Sigmoid colon (tissue), 7 donors: ENCODE data around the gene DIRAS1. TPM values are rescaled to one million over a fixed set of nuclear protein-coding genes. Genes with fewer than 3 reads are reported as not detected.

Experiments used
- DNase-seq: peaks from one replicate; pipeline ENCODE4 v3.0.0-alpha.2; 2019
- H3K27ac ChIP-seq, 4 donors: fragments of 200-600 bp; sonication (generic); one replicate each; pipeline ENCODE4 v1.5.1; 2016 to 2019; ENCODE audit warnings: mild to moderate bottlenecking in 1 of 4
- H3K27me3 ChIP-seq, 3 donors: fragments of 200-600 bp; sonication (generic); one replicate each; pipeline ENCODE4 v1.5.1; 2019; ENCODE audit warnings: mild to moderate bottlenecking in 1 of 3
- H3K36me3 ChIP-seq, 4 donors: fragments of 200-600 bp; sonication (generic); one replicate each; pipeline ENCODE4 v1.5.1; 2016 to 2019
- H3K4me1 ChIP-seq, 4 donors: fragments of 200-600 bp; sonication (generic); one replicate each; pipeline ENCODE4 v1.5.1; 2017 to 2019
- H3K4me3 ChIP-seq, 4 donors: fragments of 200-600 bp; sonication (generic); one replicate each; pipeline ENCODE4 v1.5.1; 2017 to 2019; ENCODE audit warnings: mild to moderate bottlenecking in 2 of 4, moderate library complexity in 1 of 4
- H3K9me3 ChIP-seq, 4 donors: fragments of 200-600 bp in 3 of 4; sonication (generic) in 3 of 4; one replicate each; pipeline versions ENCODE4 v1.5.1 to v1.6.1; 2013 to 2019
- EP300 ChIP-seq, 4 donors: sonication (generic); formaldehyde crosslinking; IDR thresholded peaks; one replicate each; pipeline ENCODE4 v1.6.1; 2017; ENCODE audit warnings: antibody characterized with exemption in 4 of 4
- POLR2A ChIP-seq, 2 donors: fragments of 450-650 bp; IDR thresholded peaks; one replicate each; pipeline ENCODE4 v1.6.1; 2016; ENCODE audit warnings: antibody characterized with exemption in 2 of 2, mild to moderate bottlenecking in 2 of 2, moderate library complexity in 2 of 2
- POLR2AphosphoS5 ChIP-seq, 4 donors: sonication (generic); formaldehyde crosslinking; IDR thresholded peaks; one replicate each; pipeline ENCODE4 v1.6.1; 2017; ENCODE audit warnings: antibody characterized with exemption in 4 of 4
- WGBS, 2 donors: extraction: QIAGEN DNeasy Blood & Tissue Kit; methylation state at CpG; one replicate each; pipeline ENCODE4 v1.1.7; 2013; 5-methylcytosine and 5-hydroxymethylcytosine counted together
- intact Hi-C: fragments of 100-400 bp; cut with DNase I; formaldehyde crosslinking; loops from one replicate; pipeline ENCODE4 v1.15.1; 2023
- polyA plus RNA-seq, 3 donors: library from polyadenylated mRNA; stranded (reverse); fragments of 200-250 nt; gene quantifications; one replicate each; pipeline ENCODE4 v1.2.3, GENCODE V29; 2013
- total RNA-seq, 4 donors: library from RNA; depleted of rRNA; stranded (reverse); fragments of >200 nt; gene quantifications; one replicate each; pipeline ENCODE4 v1.1.0, GENCODE V29; 2016
- TF ChIP-seq, protein P1 (sequence below), 4 experiments: fragments of 450-650 bp in 3 of 4; fragments of 200-600 bp in 1 of 4; IDR thresholded peaks; one replicate each; pipeline ENCODE4 v1.5.1; 2016 to 2019; ENCODE audit warnings: antibody characterized with exemption in 4 of 4, mild to moderate bottlenecking in 3 of 4, moderate library complexity in 2 of 4
- donor health status: healthy with polysubstance abuse.
- donor health status: Bipolar disorder and iron deficiency.
- donor health status: healthy.

Gene DIRAS1
- total and polyA plus RNA-seq, 7 donors: 0.33 to 2.2 (median 1.4) TPM

DNA sequence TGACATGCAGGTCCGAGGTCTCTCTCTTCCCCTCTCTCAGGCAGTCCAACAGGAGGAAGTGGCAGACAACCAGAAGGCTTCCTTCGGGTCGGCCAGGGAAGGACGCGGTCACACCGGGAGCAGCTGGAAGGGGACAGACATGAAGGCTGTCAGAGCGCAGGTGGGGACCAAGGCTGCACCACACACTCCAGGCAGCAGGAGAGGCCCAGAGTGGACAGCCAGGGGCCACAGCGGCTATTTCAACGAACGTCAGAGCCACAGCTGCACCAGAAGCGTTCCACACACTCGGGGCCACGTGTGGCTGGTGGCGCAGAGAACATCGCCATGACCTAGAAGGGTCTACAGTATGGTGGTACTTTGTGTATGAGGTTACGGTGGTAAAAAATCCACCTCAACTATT is 34.6 kb upstream of the DIRAS1 start:
- H3K27ac ChIP-seq: no peak overlapping the region
- H3K4me1 ChIP-seq: no peaks in the 10 kb centered on the region
- H3K27me3 ChIP-seq: no peaks in the 10 kb centered on the region
- 94% methylated on average over 16 of the region's 16 CpGs for WGBS, 2 donors
- H3K9me3 ChIP-seq: no peaks in the 10 kb centered on the region
- no peak for DNase-seq
- H3K36me3 ChIP-seq: peaks cover 27 to 62% (median 40%) of the 10 kb centered on the region in 4 donors
- intact Hi-C loops: no loop called here
- no peak overlapping the region for H3K4me3 ChIP-seq
- TF ChIP-seq POLR2A (IDR thresholded peaks at IDR 0.05) (no peak), POLR2AphosphoS5 (IDR thresholded peaks at IDR 0.05) (no peak), EP300 (IDR thresholded peaks at IDR 0.05) (no peak)
- TF ChIP-seq, protein P1, sequence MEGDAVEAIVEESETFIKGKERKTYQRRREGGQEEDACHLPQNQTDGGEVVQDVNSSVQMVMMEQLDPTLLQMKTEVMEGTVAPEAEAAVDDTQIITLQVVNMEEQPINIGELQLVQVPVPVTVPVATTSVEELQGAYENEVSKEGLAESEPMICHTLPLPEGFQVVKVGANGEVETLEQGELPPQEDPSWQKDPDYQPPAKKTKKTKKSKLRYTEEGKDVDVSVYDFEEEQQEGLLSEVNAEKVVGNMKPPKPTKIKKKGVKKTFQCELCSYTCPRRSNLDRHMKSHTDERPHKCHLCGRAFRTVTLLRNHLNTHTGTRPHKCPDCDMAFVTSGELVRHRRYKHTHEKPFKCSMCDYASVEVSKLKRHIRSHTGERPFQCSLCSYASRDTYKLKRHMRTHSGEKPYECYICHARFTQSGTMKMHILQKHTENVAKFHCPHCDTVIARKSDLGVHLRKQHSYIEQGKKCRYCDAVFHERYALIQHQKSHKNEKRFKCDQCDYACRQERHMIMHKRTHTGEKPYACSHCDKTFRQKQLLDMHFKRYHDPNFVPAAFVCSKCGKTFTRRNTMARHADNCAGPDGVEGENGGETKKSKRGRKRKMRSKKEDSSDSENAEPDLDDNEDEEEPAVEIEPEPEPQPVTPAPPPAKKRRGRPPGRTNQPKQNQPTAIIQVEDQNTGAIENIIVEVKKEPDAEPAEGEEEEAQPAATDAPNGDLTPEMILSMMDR (IDR thresholded peaks at IDR 0.05): no peak

DNA sequence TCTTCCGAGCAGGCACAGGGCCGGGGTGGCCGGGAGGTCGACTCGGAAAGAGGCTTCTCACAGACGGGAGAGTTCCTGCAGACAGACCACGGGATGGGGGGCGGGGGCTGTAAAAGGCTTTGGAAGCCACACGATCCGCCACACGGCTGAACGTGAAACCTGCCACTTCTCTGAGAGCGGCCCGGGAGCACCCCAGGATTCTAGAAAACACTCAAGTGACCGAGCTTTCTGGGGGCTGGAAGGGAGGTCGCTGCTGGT is 34.2 kb upstream of the DIRAS1 start:
- intact Hi-C loops: no loop called here
- Histone ChIP-seq H3K36me3 (peaks cover 25 to 58% (median 36%) of the 10 kb centered on the region in 4 donors), H3K27me3 (no peaks in the 10 kb centered on the region), H3K4me1 (no peaks in the 10 kb centered on the region), H3K27ac (no peak overlapping the region), H3K4me3 (no peak overlapping the region), H3K9me3 (no peaks in the 10 kb centered on the region)
- TF ChIP-seq, protein P1 (IDR thresholded peaks at IDR 0.05): no peak
- TF ChIP-seq EP300 (IDR thresholded peaks at IDR 0.05): no peak
- no peak for DNase-seq
- WGBS, 2 donors: 93 to 94% methylated on average over 16 of the region's 16 CpGs

GRCh38 chr19:2754659-2755447 is 33.7 kb upstream of the DIRAS1 start:
- no peak for TF ChIP-seq POLR2A (IDR thresholded peaks at IDR 0.05)
- TF ChIP-seq, protein P1 (IDR thresholded peaks at IDR 0.05): no peak
- H3K36me3 ChIP-seq: peaks cover 25 to 54% (median 35%) of the 10 kb centered on the region in 4 donors
- no peaks in the 10 kb centered on the region for H3K27me3 ChIP-seq
- H3K27ac ChIP-seq: no peak overlapping the region
- intact Hi-C loops: no loop called here
- H3K4me3 ChIP-seq: no peak overlapping the region
- no peaks in the 10 kb centered on the region for H3K4me1 ChIP-seq
- no peak for DNase-seq
- no peaks in the 10 kb centered on the region for H3K9me3 ChIP-seq
- 95% methylated on average over 43 of the region's 43 CpGs for WGBS, 2 donors

DNA sequence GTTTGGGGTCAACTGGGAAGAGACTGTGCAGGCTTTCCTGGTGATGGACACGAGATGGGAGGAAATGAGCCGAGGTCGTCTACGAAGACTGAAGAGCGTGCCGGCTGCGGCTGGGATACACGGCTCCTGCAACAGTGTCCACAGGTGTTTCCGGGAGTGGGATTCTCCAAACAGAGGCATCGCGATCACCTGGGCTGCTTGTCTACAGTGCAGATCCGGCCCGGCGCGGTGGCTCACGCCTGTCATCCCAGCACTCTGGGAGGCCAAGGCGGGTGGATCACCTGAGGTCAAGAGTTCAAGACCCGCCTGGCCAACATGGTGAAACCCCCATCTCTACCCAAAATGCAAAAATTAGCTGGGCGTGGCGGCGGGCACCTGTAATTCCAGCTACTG is 30.3 kb upstream of the DIRAS1 start:
- Histone ChIP-seq H3K4me1 (peaks cover 0 to 3% (median 0%) of the 10 kb centered on the region in 4 donors), H3K27ac (no peak overlapping the region), H3K27me3 (no peaks in the 10 kb centered on the region), H3K36me3 (peaks cover 13 to 22% (median 16%) of the 10 kb centered on the region in 4 donors), H3K9me3 (no peaks in the 10 kb centered on the region), H3K4me3 (no peak overlapping the region)
- WGBS, 2 donors: 90 to 91% methylated on average over 21 of the region's 21 CpGs
- TF ChIP-seq POLR2AphosphoS5 (IDR thresholded peaks at IDR 0.05) (no peak), POLR2A (IDR thresholded peaks at IDR 0.05) (no peak), EP300 (IDR thresholded peaks at IDR 0.05) (no peak)
- DNase-seq: no peak
- intact Hi-C loops: no loop called here

- Histone ChIP-seq H3K4me1 (peaks cover 0 to 3% (median 0%) of the 10 kb centered on the region in 4 donors), H3K27ac (no peak overlapping the region), H3K27me3 (no peaks in the 10 kb centered on the region), H3K9me3 (no peaks in the 10 kb centered on the region), H3K4me3 (no peak overlapping the region), H3K36me3 (peaks cover 9 to 16% (median 13%) of the 10 kb centered on the region in 4 donors)
- 76% methylated on average over 17 of the region's 17 CpGs for WGBS, 2 donors
- no peak for TF ChIP-seq EP300 (IDR thresholded peaks at IDR 0.05)
- DNase-seq: no peak
- intact Hi-C loops: no loop called here
These were observed 29.8 kb upstream of the DIRAS1 start for GRCh38 chr19:2750808-2751437.
